GM13976 (cell line): ENCODE measurements around the gene CNGA1.
A peak's percentile ranks its signal among the peaks of the same experiment; 100 is the strongest.

ENCODE experiments used
- DNase-seq: peaks from one replicate; pipeline ENCODE4 v3.0.0; 2012; ENCODE audit warnings: low spot score
- in situ Hi-C: fragments of 300-500 bp; cut with MboI; formaldehyde crosslinking; loops from one replicate; pipeline ENCODE4 v1.12.0; 2022; ENCODE audit warnings: low sequenced_read_pairs, mixed read lengths, inconsistent platforms; ENCODE audit not compliant: unreplicated experiment
- TF ChIP-seq, protein P1 (sequence below): IDR thresholded peaks from 2 replicates; pipeline ENCODE4 v1.5.1; 2012; ENCODE audit warnings: borderline replicate concordance, mild to moderate bottlenecking; ENCODE audit not compliant: insufficient read depth; ENCODE audit errors: extremely low read depth, missing control alignments, control extremely low read depth

CNGA1 gene

DNA sequence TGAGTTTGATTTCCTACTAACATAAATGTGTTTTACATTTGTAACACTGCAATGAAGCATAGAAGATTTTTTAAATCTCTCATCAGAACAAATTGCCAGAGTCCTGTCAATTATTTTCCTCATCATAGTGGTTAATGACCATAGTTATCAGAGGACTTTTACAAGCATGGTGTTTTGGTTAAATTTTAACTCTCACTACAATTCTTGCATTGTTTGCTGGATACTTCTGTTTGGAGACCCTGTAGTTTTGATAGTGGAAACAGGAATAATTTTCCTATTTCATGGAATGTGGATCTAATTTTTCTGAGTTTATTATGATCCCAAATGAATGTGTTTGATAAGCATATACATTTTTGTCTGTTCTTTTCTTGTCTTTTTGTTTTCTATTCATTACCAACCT, 16.9 kb upstream of the CNGA1 start:
- in situ Hi-C loops: no loop called here
- DNase-seq: no peak
- TF ChIP-seq, protein P1, sequence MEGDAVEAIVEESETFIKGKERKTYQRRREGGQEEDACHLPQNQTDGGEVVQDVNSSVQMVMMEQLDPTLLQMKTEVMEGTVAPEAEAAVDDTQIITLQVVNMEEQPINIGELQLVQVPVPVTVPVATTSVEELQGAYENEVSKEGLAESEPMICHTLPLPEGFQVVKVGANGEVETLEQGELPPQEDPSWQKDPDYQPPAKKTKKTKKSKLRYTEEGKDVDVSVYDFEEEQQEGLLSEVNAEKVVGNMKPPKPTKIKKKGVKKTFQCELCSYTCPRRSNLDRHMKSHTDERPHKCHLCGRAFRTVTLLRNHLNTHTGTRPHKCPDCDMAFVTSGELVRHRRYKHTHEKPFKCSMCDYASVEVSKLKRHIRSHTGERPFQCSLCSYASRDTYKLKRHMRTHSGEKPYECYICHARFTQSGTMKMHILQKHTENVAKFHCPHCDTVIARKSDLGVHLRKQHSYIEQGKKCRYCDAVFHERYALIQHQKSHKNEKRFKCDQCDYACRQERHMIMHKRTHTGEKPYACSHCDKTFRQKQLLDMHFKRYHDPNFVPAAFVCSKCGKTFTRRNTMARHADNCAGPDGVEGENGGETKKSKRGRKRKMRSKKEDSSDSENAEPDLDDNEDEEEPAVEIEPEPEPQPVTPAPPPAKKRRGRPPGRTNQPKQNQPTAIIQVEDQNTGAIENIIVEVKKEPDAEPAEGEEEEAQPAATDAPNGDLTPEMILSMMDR: no peak

DNA sequence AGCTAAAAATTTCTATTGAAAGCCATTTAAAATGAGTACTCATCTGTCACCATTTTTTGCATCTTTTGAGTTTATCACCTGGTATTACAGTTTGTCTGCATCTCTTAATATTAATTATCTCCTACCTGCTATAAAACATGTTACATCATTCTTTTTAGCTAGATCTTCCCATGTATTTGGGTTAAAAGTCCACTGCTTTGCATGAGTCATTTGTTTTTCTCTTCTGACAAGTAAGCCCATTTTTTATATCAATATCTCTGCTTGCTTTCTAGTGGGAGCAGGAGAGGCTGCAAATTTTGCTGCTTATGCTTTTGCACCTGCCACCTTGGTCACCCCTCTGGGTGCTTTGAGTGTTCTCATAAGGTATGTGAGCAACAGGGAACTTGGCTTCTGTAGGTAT, 16.2 kb upstream of the CNGA1 start:
- in situ Hi-C loops: no loop called here
- TF ChIP-seq, protein P1: no peak

DNA sequence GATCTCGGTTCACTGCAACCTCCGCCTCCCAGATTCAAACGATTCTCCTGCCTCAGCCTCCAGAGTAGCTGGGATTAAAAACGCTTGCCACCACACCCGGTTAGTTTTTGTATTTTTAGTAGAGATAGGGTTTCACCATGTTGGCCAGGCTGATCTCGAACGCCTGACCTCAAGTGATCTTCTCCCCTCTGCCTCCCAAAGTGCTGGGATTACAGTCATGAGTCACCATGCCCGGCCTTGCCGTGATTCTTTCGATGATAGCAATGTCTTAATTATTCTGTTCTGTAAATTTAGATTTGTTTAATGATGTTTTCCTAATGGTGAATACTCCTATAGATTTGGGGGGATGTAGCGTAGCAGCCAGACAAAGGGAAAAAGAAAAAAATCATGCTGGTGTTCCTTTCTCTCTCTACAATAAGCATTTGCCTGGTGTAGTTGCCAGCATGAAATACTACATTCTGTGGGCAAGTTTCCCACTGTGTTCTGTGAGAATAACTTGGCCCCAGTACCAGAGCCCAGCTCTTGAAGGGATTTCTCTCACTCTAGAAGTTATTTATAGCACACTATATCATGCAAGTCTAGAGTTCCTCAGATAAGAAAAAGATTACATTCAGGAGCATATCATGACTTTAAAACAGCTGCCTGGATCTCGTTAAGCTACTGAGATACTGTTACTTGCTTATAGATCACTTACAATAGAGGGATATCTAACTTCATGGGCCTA, 15.5 kb upstream of the CNGA1 start:
- in situ Hi-C loops: no loop called here
- no peak for DNase-seq
- TF ChIP-seq, protein P1: no peak

More for the DNA sequence above, 16.2 kb upstream of the CNGA1 start:
- DNase-seq: no peak

DNA sequence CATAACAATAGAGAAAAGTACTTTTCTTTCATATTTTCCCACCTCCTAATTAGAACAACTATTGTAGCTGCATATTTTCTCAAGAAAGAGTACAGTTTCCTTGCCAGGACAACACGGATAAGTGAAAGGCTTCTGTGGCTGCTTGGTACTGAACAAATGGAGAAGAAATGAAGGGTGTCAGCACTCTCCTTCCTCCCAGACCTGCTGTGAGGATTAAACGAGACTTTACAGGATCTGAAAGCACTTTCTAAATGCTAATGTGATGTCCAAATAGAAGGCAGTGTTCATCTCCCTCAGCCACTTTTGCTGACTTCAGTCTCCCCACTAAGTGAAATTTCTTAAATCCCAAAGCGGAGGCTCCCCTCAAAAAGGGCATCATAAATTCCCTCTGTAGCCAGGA, 14.0 kb upstream of the CNGA1 start:
- no peak for DNase-seq
- in situ Hi-C loops: no loop called here
- TF ChIP-seq, protein P1: no peak

DNA sequence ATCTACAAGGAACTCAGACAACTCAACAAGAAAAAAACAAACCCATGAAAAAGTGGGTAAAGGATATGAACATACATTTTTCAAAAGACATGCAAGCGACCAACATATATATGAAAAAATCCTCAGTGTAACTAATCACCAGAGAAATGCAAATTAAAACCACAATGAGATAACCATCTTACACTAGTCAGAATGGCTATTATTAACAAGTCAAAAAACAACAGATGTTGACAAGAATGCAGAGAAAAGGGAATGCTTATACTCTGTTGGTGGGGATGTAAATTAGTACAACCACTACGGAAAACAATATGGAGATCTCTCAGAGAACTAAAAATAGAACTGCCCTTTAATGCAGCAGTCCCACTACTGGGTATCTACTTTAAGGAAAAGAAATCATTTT, 12.2 kb upstream of the CNGA1 start:
- no peak for DNase-seq
- TF ChIP-seq, protein P1: no peak
- in situ Hi-C loops: no loop called here

DNA sequence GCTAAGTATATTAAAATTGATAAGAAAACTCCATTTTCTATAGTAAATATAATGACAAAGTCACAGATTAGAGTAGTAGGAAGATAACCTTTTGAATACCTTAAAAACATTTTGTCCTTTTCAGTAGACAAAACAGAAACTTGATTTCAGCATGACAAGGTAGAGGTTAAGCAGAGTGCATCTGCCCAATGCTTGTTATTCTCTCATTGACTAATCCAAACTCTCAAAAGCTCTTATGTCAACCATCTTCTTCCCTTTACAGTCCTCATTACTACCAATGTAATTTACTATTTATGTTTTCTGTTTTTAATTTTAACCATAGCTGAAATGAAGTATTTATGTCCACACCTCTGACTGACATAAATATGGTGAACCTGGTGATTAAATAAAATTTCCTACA, 11.2 kb upstream of the CNGA1 start:
- DNase-seq: peak; percentile 51
- in situ Hi-C loops: no loop called here
- TF ChIP-seq, protein P1: no peak
